Esophagus muscularis mucosa (tissue), 3 donors: ENCODE results near the gene AMOTL2.

Experiments
- CTCF ChIP-seq, 3 experiments: fragments of 200-600 bp in 2 of 3; fragments of 450-650 bp in 1 of 3; sonication (generic) in 2 of 3; IDR thresholded peaks; one replicate each; pipeline ENCODE4 v1.5.1; 2017 to 2019; ENCODE audit warnings: antibody characterized with exemption in 3 of 3, mild to moderate bottlenecking in 2 of 3, moderate library complexity in 1 of 3
- POLR2A ChIP-seq: fragments of 450-650 bp; IDR thresholded peaks from one replicate; pipeline ENCODE4 v1.6.1; 2017; ENCODE audit warnings: antibody characterized with exemption, moderate library complexity, mild to moderate bottlenecking, low read depth

GRCh38 chr3:134326760-134327593 is 47.3 kb downstream of the AMOTL2 start:
- TF ChIP-seq CTCF (IDR thresholded peaks at IDR 0.05) (no peak), POLR2A (no peak)
